GM12873 (cell line): ENCODE results near the gene PXYLP1.

Experiments used
- TF ChIP-seq, protein P1 (sequence below): IDR thresholded peaks from 2 replicates; pipeline ENCODE4 v1.5.1; 2012; ENCODE audit warnings: low read depth, mild to moderate bottlenecking, moderate library complexity, low read length, control low read depth; ENCODE audit not compliant: insufficient read depth; ENCODE audit errors: missing control alignments

The PXYLP1 gene

DNA sequence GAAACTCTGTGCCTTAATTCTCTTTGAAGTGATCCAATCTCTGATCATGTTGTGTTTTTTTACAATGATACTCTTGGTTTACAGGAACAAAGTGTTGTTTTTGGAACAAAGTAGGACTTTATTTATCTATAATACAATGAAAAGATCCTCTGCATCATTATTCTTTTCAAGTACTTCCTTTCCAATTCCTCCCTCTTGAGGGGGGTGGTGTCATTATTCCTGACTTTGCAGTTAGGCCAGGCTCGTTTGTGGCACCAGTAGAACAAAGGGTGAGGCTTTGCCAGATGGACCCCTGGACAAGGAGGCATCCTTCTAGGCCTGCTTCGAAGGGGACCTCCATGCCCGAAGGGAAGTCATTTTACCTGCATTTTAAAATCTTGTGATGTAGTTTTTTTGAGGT lies 95.0 kb downstream of the PXYLP1 start:
- TF ChIP-seq, protein P1, sequence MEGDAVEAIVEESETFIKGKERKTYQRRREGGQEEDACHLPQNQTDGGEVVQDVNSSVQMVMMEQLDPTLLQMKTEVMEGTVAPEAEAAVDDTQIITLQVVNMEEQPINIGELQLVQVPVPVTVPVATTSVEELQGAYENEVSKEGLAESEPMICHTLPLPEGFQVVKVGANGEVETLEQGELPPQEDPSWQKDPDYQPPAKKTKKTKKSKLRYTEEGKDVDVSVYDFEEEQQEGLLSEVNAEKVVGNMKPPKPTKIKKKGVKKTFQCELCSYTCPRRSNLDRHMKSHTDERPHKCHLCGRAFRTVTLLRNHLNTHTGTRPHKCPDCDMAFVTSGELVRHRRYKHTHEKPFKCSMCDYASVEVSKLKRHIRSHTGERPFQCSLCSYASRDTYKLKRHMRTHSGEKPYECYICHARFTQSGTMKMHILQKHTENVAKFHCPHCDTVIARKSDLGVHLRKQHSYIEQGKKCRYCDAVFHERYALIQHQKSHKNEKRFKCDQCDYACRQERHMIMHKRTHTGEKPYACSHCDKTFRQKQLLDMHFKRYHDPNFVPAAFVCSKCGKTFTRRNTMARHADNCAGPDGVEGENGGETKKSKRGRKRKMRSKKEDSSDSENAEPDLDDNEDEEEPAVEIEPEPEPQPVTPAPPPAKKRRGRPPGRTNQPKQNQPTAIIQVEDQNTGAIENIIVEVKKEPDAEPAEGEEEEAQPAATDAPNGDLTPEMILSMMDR = no peak

- TF ChIP-seq, protein P1 = no peak
Observed at GRCh38 chr3:141328286-141329166, 96.9 kb downstream of the PXYLP1 start.

DNA sequence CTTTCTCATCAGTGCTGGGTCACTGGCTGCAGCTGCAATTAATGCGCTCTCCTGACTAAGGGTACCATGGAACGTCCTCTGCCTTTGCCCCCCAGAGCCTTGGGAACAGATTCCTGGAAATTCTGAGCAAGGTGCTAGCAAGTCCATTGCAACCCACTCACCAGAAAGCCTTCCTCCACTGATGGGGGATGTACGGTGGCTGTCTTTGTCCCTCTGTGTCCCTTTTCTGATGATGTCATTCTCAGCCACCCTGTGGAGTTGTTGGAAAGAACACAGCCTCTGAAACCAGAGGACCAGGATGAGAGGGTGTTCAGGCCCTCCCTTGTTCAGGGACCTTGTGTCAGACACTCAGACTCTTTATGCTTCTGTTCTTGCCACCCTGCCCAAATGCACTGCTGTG lies 98.6 kb downstream of the PXYLP1 start:
- TF ChIP-seq, protein P1 = no peak

DNA sequence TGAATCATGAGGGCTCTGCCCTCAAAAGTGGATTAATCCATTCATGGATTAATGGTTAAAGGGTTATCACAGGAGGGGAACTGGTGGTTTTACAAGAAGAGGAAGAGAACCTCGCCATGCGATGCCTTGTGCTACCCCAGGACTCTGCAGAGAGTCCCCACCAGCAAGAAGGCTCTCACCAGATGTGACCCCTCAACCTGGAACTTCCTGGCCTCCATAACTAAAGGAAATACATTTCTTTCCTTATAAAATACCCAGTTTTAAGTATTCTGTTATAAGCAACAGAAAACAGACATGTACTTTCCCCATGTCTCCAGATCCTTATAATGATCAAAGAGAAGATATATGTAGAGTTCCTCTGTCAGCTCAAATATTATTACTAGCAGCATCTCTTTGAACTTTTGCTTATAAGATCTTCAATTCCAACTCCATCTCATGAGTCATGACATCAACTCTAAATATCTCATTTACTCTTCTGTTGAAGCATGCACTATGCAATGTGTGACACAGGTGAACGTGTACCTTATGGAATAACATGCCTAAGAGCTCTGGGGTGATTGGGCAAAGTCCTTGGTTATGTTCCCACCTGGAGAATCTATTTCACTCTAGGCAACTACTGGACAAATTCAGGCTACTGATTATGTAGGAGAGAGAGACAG lies 99.2 kb downstream of the PXYLP1 start:
- TF ChIP-seq, protein P1 = no peak

DNA sequence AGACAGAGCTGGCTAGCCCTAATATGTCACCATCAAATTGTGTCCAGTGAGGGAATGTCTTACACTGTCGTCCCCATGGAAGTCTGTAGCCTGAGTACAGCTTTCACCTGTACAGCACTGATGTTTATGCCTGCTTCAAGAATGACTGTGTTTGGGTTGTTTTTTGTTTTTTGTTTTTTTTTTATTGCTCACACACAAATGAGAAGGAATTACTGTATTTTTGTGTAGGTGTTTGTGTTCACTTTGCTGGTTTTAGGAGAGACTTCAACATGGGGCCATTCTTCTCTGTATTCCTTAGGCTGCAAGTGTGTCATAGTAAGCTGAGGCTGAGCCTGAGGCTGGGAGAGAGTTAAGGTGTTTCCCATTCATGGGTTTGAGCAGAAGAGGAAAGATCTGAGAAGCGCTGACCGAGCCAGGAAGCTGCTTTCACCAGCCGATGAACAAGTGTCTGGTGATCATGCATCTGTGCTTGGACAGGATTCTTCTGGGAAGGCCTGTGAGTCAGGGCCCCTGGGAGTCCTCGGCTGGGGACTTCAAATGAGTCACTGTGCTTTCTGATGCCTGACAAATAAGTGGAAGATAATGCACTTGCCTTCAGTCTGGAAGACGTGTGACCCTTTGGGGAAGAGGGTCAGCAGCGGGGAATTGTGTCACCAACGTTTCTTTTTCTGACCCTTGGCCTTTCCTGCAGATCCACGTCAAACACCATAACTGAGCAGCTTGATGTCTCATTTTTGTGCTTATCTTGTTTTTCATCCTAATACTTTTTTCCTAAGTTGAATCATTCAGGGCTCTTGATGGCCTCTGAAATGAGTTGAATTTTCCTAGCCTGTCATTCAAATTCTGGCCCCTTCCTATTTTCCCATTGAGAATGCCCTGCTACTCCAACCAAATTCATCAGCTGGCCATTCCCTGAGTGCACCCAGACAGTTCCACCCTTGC lies 100.0 kb downstream of the PXYLP1 start:
- TF ChIP-seq, protein P1 = no peak

- TF ChIP-seq, protein P1 = no peak
Observed at GRCh38 chr3:141332416-141332815, 100.8 kb downstream of the PXYLP1 start.
